ENCODE data around the gene GPR55. TPM values are rescaled to one million over a fixed set of nuclear protein-coding genes. Genes with fewer than 3 reads are reported as not detected.
"Not testable (repeated sequence)": the region's sequence is repeated elsewhere in the genome, so short reads cannot be mapped to it uniquely, and the experiment has no call there.

GPR55 gene
- total RNA-seq, 1 donor from 2014 or later = not detected

DNA sequence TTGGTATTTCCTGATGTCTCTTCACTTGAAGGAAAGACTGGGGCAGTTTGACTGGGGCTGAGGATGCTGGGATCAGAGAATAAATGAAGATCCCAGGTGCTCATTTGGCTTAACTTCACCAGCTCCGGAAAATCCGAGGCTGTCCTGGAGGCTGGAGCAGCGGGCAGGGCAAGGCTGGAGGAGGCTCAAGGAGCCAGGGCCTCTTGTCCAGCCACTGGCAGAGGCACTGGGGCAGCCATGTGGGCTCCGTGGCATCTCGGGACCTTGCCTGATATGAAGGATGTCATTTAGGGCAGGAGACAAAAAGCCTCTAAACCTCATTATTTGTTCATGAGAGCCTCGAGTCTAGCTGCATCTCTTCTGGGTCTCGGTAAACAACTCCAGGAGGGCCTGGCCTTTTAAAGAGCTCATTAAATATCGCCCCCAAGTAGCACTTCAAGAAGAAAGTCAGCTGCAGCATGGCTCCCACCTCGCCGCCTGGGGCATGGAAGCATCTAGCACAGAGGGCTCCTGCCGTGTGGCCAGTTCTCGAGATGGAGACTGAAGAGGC, 13.5 kb upstream of the GPR55 start:
- Histone ChIP-seq H3K4me2 (ENCODE audit: low read length) (no peak overlapping the region), H3K27ac (ENCODE audit: low read depth, low read length) (no peak overlapping the region), H3K4me1 (ENCODE audit: insufficient read depth, low read length) (no peaks in the 10 kb centered on the region), H3K27me3 (ENCODE audit: insufficient read depth, low read length) (no peaks in the 10 kb centered on the region), H3K4me3 (ENCODE audit: insufficient read depth, low read depth, low read length) (no peak overlapping the region), H2AFZ (ENCODE audit: low read depth, low read length) (no peak overlapping the region), H4K20me1 (ENCODE audit: insufficient read depth, low read length) (no peaks in the 10 kb centered on the region), H3K9ac (ENCODE audit: low read length) (no peak overlapping the region), H3K9me3 (ENCODE audit: insufficient read depth, low read depth, low read length) (peaks cover 4% of the 10 kb centered on the region), H3K79me2 (ENCODE audit: insufficient read depth, low read length) (no peaks in the 10 kb centered on the region), H3K36me3 (ENCODE audit: insufficient read depth, low read length) (no peaks in the 10 kb centered on the region)
- H3K4me1 Mint-ChIP-seq (ENCODE audit: low read depth, unreplicated experiment) = no peaks in the 10 kb centered on the region
- no peak overlapping the region for H3K4me3 Mint-ChIP-seq (ENCODE audit: unreplicated experiment)
- H3K36me3 Mint-ChIP-seq (ENCODE audit: low read depth, unreplicated experiment) = no peaks in the 10 kb centered on the region
- H3K27me3 Mint-ChIP-seq (ENCODE audit: low read depth, unreplicated experiment) = peaks cover 20% of the 10 kb centered on the region
- peaks cover 12% of the 10 kb centered on the region for H3K9me3 Mint-ChIP-seq (ENCODE audit: unreplicated experiment)
- H3K27ac Mint-ChIP-seq (ENCODE audit: unreplicated experiment) = no peak overlapping the region
- DNase-seq (ENCODE audit: low read depth) = no peak
- TF ChIP-seq EZH2 (IDR thresholded peaks at IDR 0.05; ENCODE audit: insufficient read depth, low read length) = no peak
- TF ChIP-seq, protein P1, sequence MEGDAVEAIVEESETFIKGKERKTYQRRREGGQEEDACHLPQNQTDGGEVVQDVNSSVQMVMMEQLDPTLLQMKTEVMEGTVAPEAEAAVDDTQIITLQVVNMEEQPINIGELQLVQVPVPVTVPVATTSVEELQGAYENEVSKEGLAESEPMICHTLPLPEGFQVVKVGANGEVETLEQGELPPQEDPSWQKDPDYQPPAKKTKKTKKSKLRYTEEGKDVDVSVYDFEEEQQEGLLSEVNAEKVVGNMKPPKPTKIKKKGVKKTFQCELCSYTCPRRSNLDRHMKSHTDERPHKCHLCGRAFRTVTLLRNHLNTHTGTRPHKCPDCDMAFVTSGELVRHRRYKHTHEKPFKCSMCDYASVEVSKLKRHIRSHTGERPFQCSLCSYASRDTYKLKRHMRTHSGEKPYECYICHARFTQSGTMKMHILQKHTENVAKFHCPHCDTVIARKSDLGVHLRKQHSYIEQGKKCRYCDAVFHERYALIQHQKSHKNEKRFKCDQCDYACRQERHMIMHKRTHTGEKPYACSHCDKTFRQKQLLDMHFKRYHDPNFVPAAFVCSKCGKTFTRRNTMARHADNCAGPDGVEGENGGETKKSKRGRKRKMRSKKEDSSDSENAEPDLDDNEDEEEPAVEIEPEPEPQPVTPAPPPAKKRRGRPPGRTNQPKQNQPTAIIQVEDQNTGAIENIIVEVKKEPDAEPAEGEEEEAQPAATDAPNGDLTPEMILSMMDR (IDR thresholded peaks at IDR 0.05; ENCODE audit: insufficient read depth, low read depth, low read length) = no peak
- FAIRE-seq = no peak

DNA sequence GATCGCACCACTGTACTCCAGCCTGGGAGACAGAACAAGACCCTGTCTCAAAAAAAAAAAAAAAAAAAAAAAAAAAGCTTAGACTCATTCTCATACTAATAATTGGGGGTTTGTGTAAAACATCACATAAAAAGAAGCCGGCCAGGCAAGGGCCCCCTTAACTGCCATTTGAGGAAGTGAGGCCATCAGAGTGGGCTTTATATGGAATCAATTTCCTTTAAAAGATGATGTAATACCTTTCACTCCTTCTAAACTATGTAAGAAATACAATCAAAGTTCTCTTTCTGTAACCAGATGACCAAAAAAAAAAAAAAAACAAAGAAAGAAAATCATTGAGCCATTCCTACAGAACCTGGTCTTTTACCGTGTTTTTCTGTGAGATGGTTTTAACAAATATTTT, 13.1 kb upstream of the GPR55 start:
- Histone ChIP-seq H4K20me1 (ENCODE audit: insufficient read depth, low read length) (no peaks in the 10 kb centered on the region), H3K9ac (ENCODE audit: low read length) (no peak overlapping the region), H3K9me3 (ENCODE audit: insufficient read depth, low read depth, low read length) (peaks cover 4% of the 10 kb centered on the region), H3K4me2 (ENCODE audit: low read length) (no peak overlapping the region), H2AFZ (ENCODE audit: low read depth, low read length) (no peak overlapping the region), H3K4me3 (ENCODE audit: insufficient read depth, low read depth, low read length) (no peak overlapping the region), H3K36me3 (ENCODE audit: insufficient read depth, low read length) (no peaks in the 10 kb centered on the region), H3K27ac (ENCODE audit: low read depth, low read length) (no peak overlapping the region), H3K4me1 (ENCODE audit: insufficient read depth, low read length) (no peaks in the 10 kb centered on the region), H3K27me3 (ENCODE audit: insufficient read depth, low read length) (no peaks in the 10 kb centered on the region), H3K79me2 (ENCODE audit: insufficient read depth, low read length) (no peaks in the 10 kb centered on the region)
- Mint-ChIP-seq H3K4me3 (ENCODE audit: unreplicated experiment) (no peak overlapping the region), H3K9me3 (ENCODE audit: unreplicated experiment) (peaks cover 12% of the 10 kb centered on the region), H3K27ac (ENCODE audit: unreplicated experiment) (no peak overlapping the region), H3K4me1 (ENCODE audit: low read depth, unreplicated experiment) (no peaks in the 10 kb centered on the region), H3K27me3 (ENCODE audit: low read depth, unreplicated experiment) (peaks cover 18% of the 10 kb centered on the region), H3K36me3 (ENCODE audit: low read depth, unreplicated experiment) (no peaks in the 10 kb centered on the region)
- no peak for DNase-seq (ENCODE audit: low read depth)
- TF ChIP-seq, protein P1 (IDR thresholded peaks at IDR 0.05; ENCODE audit: insufficient read depth, low read depth, low read length) = no peak
- no peak for TF ChIP-seq EZH2 (IDR thresholded peaks at IDR 0.05; ENCODE audit: insufficient read depth, low read length)
- no peak for FAIRE-seq

DNA sequence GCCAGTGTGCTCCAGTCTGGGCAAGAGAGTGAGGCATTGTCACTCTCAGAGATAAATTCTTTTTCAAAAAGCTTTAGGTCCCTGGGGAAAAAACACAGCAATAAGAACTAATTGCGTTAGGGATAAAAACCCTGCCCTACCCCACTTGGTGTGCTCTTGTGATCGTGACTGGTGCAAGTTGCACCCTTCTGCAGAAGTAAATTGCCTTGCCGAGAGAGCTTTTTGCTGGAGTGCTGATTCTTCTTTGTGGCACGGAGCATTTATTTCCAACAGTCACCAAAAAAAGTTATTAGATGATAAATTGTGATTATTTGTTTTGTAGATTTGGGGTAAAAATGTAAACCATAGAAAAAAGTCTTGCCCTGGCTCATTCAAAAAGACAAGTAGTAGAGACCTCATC, 12.3 kb upstream of the GPR55 start:
- Histone ChIP-seq H2AFZ (ENCODE audit: low read depth, low read length) (no peak overlapping the region), H3K9me3 (ENCODE audit: insufficient read depth, low read depth, low read length) (peaks cover 4% of the 10 kb centered on the region), H3K4me3 (ENCODE audit: insufficient read depth, low read depth, low read length) (no peak overlapping the region), H3K4me1 (ENCODE audit: insufficient read depth, low read length) (no peaks in the 10 kb centered on the region), H3K9ac (ENCODE audit: low read length) (no peak overlapping the region), H3K36me3 (ENCODE audit: insufficient read depth, low read length) (no peaks in the 10 kb centered on the region), H3K27me3 (ENCODE audit: insufficient read depth, low read length) (no peaks in the 10 kb centered on the region), H3K27ac (ENCODE audit: low read depth, low read length) (no peak overlapping the region), H3K4me2 (ENCODE audit: low read length) (no peak overlapping the region), H4K20me1 (ENCODE audit: insufficient read depth, low read length) (no peaks in the 10 kb centered on the region), H3K79me2 (ENCODE audit: insufficient read depth, low read length) (no peaks in the 10 kb centered on the region)
- Mint-ChIP-seq H3K27ac (ENCODE audit: unreplicated experiment) (no peak overlapping the region), H3K4me1 (ENCODE audit: low read depth, unreplicated experiment) (peaks cover 1% of the 10 kb centered on the region), H3K9me3 (ENCODE audit: unreplicated experiment) (peaks cover 12% of the 10 kb centered on the region), H3K27me3 (ENCODE audit: low read depth, unreplicated experiment) (peaks cover 23% of the 10 kb centered on the region), H3K4me3 (ENCODE audit: unreplicated experiment) (no peak overlapping the region), H3K36me3 (ENCODE audit: low read depth, unreplicated experiment) (no peaks in the 10 kb centered on the region)
- FAIRE-seq (no peak), DNase-seq (ENCODE audit: low read depth) (no peak)
- TF ChIP-seq, protein P1 (IDR thresholded peaks at IDR 0.05; ENCODE audit: insufficient read depth, low read depth, low read length) = no peak
- TF ChIP-seq EZH2 (IDR thresholded peaks at IDR 0.05; ENCODE audit: insufficient read depth, low read length) = no peak

DNA sequence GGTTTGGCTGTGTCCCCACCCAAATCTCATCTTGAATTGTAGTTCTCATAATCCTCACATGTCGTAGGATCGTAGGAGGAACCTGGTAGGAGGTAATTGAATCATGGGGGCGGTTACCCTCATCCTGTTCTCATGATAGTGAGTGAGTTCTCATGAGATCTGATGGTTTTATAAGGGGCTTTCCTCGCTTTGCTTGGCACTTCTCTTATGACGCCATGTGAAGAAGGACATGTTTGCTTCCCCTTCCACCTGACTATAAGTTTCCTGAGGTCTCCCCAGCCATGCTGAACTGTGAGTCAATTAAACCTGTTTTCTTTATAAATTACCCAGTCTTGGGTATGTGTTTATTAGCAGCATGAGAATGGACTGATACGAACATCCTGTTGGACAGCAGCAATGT, 11.2 kb upstream of the GPR55 start:
- H4K20me1 ChIP-seq (ENCODE audit: insufficient read depth, low read length); H3K9ac ChIP-seq (ENCODE audit: low read length); DNase-seq (ENCODE audit: low read depth); H2AFZ ChIP-seq (ENCODE audit: low read depth, low read length); H3K27ac Mint-ChIP-seq (ENCODE audit: unreplicated experiment); H3K4me3 ChIP-seq (ENCODE audit: insufficient read depth, low read depth, low read length); H3K36me3 ChIP-seq (ENCODE audit: insufficient read depth, low read length); H3K79me2 ChIP-seq (ENCODE audit: insufficient read depth, low read length); H3K27me3 ChIP-seq (ENCODE audit: insufficient read depth, low read length); H3K36me3 Mint-ChIP-seq (ENCODE audit: low read depth, unreplicated experiment); H3K9me3 ChIP-seq (ENCODE audit: insufficient read depth, low read depth, low read length); H3K4me1 Mint-ChIP-seq (ENCODE audit: low read depth, unreplicated experiment); FAIRE-seq; H3K4me2 ChIP-seq (ENCODE audit: low read length); H3K4me1 ChIP-seq (ENCODE audit: insufficient read depth, low read length); H3K4me3 Mint-ChIP-seq (ENCODE audit: unreplicated experiment); H3K27ac ChIP-seq (ENCODE audit: low read depth, low read length): not testable (repeated sequence)
- Mint-ChIP-seq H3K9me3 (ENCODE audit: unreplicated experiment) (peaks cover 12% of the 10 kb centered on the region), H3K27me3 (ENCODE audit: low read depth, unreplicated experiment) (peaks cover 16% of the 10 kb centered on the region)

Data from astrocyte (in vitro differentiated cells and primary cell).